CD14-positive monocyte (primary cell): ENCODE results near the gene BOLA3. TPM values are rescaled to one million over a fixed set of nuclear protein-coding genes. Genes with fewer than 3 reads are reported as not detected.

ENCODE experiments used
- DNase-seq, 3 donors: peaks; one replicate each; pipeline ENCODE4 v3.0.0-alpha.2; 2011 to 2022
- H2AFZ ChIP-seq: 2 replicates; pipeline ENCODE4 v1.6.0; 2012; ENCODE audit warnings: mild to moderate bottlenecking, low read depth, low read length, inconsistent platforms; ENCODE audit not compliant: insufficient read depth, poor library complexity, severe bottlenecking
- H3K27ac ChIP-seq, 2 donors: 1 replicate in 1 of 2; 2 replicates in 1 of 2; pipeline ENCODE4 v1.5.1; 2012 to 2013; ENCODE audit warnings: low read length in 2 of 2, control low read depth in 1 of 2, inconsistent platforms in 1 of 2, low read depth in 1 of 2, mild to moderate bottlenecking in 1 of 2
- H3K27me3 ChIP-seq, 2 donors: one replicate each; pipeline versions ENCODE4 v1.6.0 to v1.6.1; 2011 to 2013; ENCODE audit warnings: low read length in 2 of 2; ENCODE audit not compliant: control insufficient read depth in 2 of 2, insufficient read depth in 2 of 2
- H3K36me3 ChIP-seq, 2 donors: replicated peaks in 1 of 2; 1 replicate in 1 of 2; 2 replicates in 1 of 2; pipeline versions ENCODE4 v1.5.1 to v1.6.1; 2012 to 2013; ENCODE audit warnings: low read length in 2 of 2, control low read depth in 1 of 2, inconsistent platforms in 1 of 2, mild to moderate bottlenecking in 1 of 2; ENCODE audit not compliant: insufficient read depth in 2 of 2, control insufficient read depth in 1 of 2
- H3K4me1 ChIP-seq, 2 donors: 1 replicate in 1 of 2; 2 replicates in 1 of 2; pipeline versions ENCODE4 v1.5.1 to v1.6.1; 2012 to 2013; ENCODE audit warnings: low read length in 2 of 2, control low read depth in 1 of 2, inconsistent platforms in 1 of 2, mild to moderate bottlenecking in 1 of 2, moderate library complexity in 1 of 2; ENCODE audit not compliant: insufficient read depth in 2 of 2, control insufficient read depth in 1 of 2
- H3K4me2 ChIP-seq: replicated peaks from 2 replicates; pipeline ENCODE3; 2012; ENCODE audit warnings: low read length, moderate library complexity, mild to moderate bottlenecking; ENCODE audit not compliant: poor library complexity, severe bottlenecking; ENCODE audit errors: extremely low read depth
- H3K4me3 ChIP-seq, 3 experiments: fragments of 200-600 bp in 1 of 3; sonication (generic) in 1 of 3; replicated peaks in 1 of 3; 1 replicate in 2 of 3; 2 replicates in 1 of 3; pipeline ENCODE4 v1.5.1; 2011 to 2013; ENCODE audit warnings: low read length in 3 of 3, mild to moderate bottlenecking in 3 of 3, control low read depth in 2 of 3, low read depth in 2 of 3, inconsistent platforms in 1 of 3, moderate library complexity in 1 of 3
- H3K79me2 ChIP-seq: 2 replicates; pipeline ENCODE4 v1.6.0; 2012; ENCODE audit warnings: mild to moderate bottlenecking, control low read depth, inconsistent platforms, low read length, moderate library complexity; ENCODE audit not compliant: insufficient read depth
- H3K9ac ChIP-seq: 2 replicates; pipeline ENCODE4 v1.6.0; 2017; ENCODE audit warnings: low read length, mild to moderate bottlenecking; ENCODE audit not compliant: insufficient read depth, poor library complexity, severe bottlenecking
- H3K9me3 ChIP-seq, 2 donors: replicated peaks in 1 of 2; 1 replicate in 1 of 2; 2 replicates in 1 of 2; pipeline versions ENCODE4 v1.5.1 to v1.6.1; 2012 to 2013; ENCODE audit warnings: low read length in 2 of 2, control low read depth in 1 of 2; ENCODE audit not compliant: control insufficient read depth in 1 of 2, insufficient read depth in 1 of 2
- H4K20me1 ChIP-seq: 2 replicates; pipeline ENCODE4 v1.6.0; 2012; ENCODE audit warnings: mild to moderate bottlenecking, low read length, control low read depth, moderate library complexity; ENCODE audit not compliant: insufficient read depth
- H3K27ac Mint-ChIP-seq, 7 donors: one replicate each; pipeline ENCODE4 v1.8.0; 2020; ENCODE audit warnings: mild to moderate bottlenecking in 7 of 7, mixed read lengths in 7 of 7, moderate library complexity in 6 of 7, inconsistent platforms in 2 of 7
- H3K27me3 Mint-ChIP-seq, 3 donors: one replicate each; pipeline ENCODE4 v1.8.0; 2021 to 2022; ENCODE audit warnings: low read depth in 3 of 3, mild to moderate bottlenecking in 3 of 3, mixed read lengths in 3 of 3, moderate library complexity in 3 of 3, inconsistent platforms in 1 of 3
- H3K36me3 Mint-ChIP-seq, 2 donors: one replicate each; pipeline ENCODE4 v1.8.0; 2020; ENCODE audit warnings: mixed read lengths in 2 of 2, inconsistent platforms in 1 of 2, mild to moderate bottlenecking in 1 of 2
- H3K4me1 Mint-ChIP-seq: one replicate; pipeline ENCODE4 v1.8.0; 2020; ENCODE audit warnings: mild to moderate bottlenecking, mixed read lengths
- H3K4me3 Mint-ChIP-seq, 2 donors: one replicate each; pipeline ENCODE4 v1.8.0; 2020; ENCODE audit warnings: mild to moderate bottlenecking in 2 of 2, mixed read lengths in 2 of 2, moderate library complexity in 1 of 2
- H3K9me3 Mint-ChIP-seq, 7 donors: one replicate each; pipeline ENCODE4 v1.8.0; 2020 to 2022; ENCODE audit warnings: mixed read lengths in 7 of 7, mild to moderate bottlenecking in 6 of 7, moderate library complexity in 6 of 7, inconsistent platforms in 2 of 7
- WGBS: methylation state at CpG from one replicate; pipeline ENCODE4 v1.1.5; 2013; ENCODE audit warnings: missing lambda C conversion rate; ENCODE audit not compliant: insufficient coverage; 5-methylcytosine and 5-hydroxymethylcytosine counted together
- intact Hi-C, 2 donors: fragments of 100-400 bp; cut with micrococcal nuclease; formaldehyde crosslinking; loops; one replicate each; pipeline versions ENCODE4 v1.15.0 to v1.15.1; 2023
- polyA plus RNA-seq, 3 donors: library from polyadenylated mRNA; depleted of rRNA in 1 of 3; unstranded in 2 of 3; stranded (reverse) in 1 of 3; fragments of 300-500 nt in 2 of 3; fragments of >200 nt in 1 of 3; fragmentation: Illumina TruSeq in 2 of 3; gene quantifications; 1 replicate in 2 of 3; 2 replicates in 1 of 3; pipeline ENCODE4 v1.2.3, GENCODE V29; 2012 to 2021
- TF ChIP-seq, protein P1 (sequence below): fragments of 200-600 bp; IDR thresholded peaks from one replicate; pipeline ENCODE4 v1.8.0; 2022; ENCODE audit warnings: antibody characterized with exemption, mild to moderate bottlenecking

The BOLA3 gene
- polyA plus RNA-seq, 3 donors, result 3.9 to 8.0 (median 7.7) TPM

DNA sequence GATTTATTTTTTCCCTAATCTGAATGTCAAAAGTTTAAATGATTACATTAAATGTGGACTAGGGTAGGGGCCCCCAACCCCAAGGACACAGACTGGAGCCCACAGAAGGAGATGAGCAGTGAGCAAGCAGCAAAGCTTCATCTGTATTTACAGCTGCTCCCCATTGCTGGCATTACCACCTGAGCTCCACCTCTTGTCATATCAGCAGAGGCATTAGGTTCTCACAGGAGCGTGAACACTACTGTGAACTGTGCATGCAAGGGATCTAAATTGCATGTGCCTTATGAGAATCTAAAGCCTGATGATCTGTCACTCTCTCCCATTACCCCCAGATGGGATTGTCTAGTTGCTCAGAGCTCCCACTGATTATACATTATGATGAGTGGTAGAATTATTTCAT lies 27.2 kb upstream of the BOLA3 start:
- intact Hi-C loops, result no loop called here
- peaks cover 25 to 30% of the 10 kb centered on the region in 2 donors for H3K36me3 ChIP-seq
- H3K27me3 ChIP-seq, result no peaks in the 10 kb centered on the region
- peaks cover 82% of the 10 kb centered on the region for H4K20me1 ChIP-seq
- H3K27ac Mint-ChIP-seq, result peak overlapping the region in 4 of 7 donors; percentile 53 to 66 (median 60)
- H3K27ac ChIP-seq, result peak overlapping the region in 1 of 2 donors; percentile 64
- peaks cover 20 to 43% of the 10 kb centered on the region in 2 donors for H3K36me3 Mint-ChIP-seq
- H3K9me3 Mint-ChIP-seq, result peaks cover 0 to 2% (median 0%) of the 10 kb centered on the region in 7 donors
- peaks cover 46% of the 10 kb centered on the region for H3K4me1 Mint-ChIP-seq
- no peaks in the 10 kb centered on the region for H3K9me3 ChIP-seq
- no peak for DNase-seq
- H3K4me3 Mint-ChIP-seq, result peak overlapping the region in 1 of 2 donors; percentile 33
- H3K27me3 Mint-ChIP-seq, result peaks cover 0 to 2% (median 0%) of the 10 kb centered on the region in 3 donors
- H3K9ac ChIP-seq, result no peak overlapping the region
- WGBS, result no CpG with 5 or more reads among the region's 1 CpG
- H3K79me2 ChIP-seq, result peaks cover 96% of the 10 kb centered on the region
- TF ChIP-seq, protein P1, sequence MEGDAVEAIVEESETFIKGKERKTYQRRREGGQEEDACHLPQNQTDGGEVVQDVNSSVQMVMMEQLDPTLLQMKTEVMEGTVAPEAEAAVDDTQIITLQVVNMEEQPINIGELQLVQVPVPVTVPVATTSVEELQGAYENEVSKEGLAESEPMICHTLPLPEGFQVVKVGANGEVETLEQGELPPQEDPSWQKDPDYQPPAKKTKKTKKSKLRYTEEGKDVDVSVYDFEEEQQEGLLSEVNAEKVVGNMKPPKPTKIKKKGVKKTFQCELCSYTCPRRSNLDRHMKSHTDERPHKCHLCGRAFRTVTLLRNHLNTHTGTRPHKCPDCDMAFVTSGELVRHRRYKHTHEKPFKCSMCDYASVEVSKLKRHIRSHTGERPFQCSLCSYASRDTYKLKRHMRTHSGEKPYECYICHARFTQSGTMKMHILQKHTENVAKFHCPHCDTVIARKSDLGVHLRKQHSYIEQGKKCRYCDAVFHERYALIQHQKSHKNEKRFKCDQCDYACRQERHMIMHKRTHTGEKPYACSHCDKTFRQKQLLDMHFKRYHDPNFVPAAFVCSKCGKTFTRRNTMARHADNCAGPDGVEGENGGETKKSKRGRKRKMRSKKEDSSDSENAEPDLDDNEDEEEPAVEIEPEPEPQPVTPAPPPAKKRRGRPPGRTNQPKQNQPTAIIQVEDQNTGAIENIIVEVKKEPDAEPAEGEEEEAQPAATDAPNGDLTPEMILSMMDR, result no peak
- H2AFZ ChIP-seq, result no peak overlapping the region
- H3K4me1 ChIP-seq, result peaks cover 26 to 46% of the 10 kb centered on the region in 2 donors
- H3K4me2 ChIP-seq, result peak overlapping the region; percentile 29
- H3K4me3 ChIP-seq, result peak overlapping the region in 1 of 3 experiments; percentile 19

DNA sequence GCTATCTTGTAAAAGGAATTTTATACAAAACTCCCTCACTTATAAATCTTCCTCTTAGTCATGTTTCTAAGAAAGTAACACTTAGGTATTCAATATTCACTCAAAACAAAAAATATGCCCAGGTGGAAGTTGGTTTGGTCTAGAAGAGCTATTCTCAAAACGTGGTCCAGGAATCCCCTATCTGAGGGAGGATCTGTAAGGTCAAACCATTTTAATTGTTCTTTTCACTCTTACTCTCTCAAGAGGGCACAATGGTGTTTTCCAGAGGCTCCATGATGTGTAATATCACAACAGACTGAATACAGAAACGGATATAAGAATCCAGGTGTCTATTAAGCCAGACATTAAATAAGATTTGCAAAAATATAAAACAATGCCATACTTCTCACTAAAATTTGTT lies 21.0 kb upstream of the BOLA3 start:
- no CpG with 5 or more reads among the region's 2 CpGs for WGBS
- Histone ChIP-seq H3K27me3 (no peaks in the 10 kb centered on the region), H3K9me3 (no peaks in the 10 kb centered on the region), H2AFZ (no peak overlapping the region), H3K4me2 (no peak overlapping the region), H3K36me3 (peaks cover 86 to 92% of the 10 kb centered on the region in 2 donors), H3K79me2 (peaks cover 96% of the 10 kb centered on the region), H3K4me1 (no peaks in the 10 kb centered on the region), H4K20me1 (peaks cover 98% of the 10 kb centered on the region), H3K27ac (no peak overlapping the region), H3K9ac (no peak overlapping the region), H3K4me3 (no peak overlapping the region)
- Mint-ChIP-seq H3K36me3 (peaks cover 63 to 89% of the 10 kb centered on the region in 2 donors), H3K9me3 (peaks cover 0 to 5% (median 3%) of the 10 kb centered on the region in 7 donors), H3K27me3 (peaks cover 0 to 2% (median 0%) of the 10 kb centered on the region in 3 donors), H3K4me1 (peaks cover 6% of the 10 kb centered on the region), H3K4me3 (no peak overlapping the region), H3K27ac (no peak overlapping the region)
- DNase-seq, result no peak
- TF ChIP-seq, protein P1, result no peak
- intact Hi-C loops, result no loop called here
